Measurements from ENCODE around the gene COL20A1.

COL20A1 gene

GRCh38 chr20:63252284-63252711 lies 40.7 kb upstream of the COL20A1 start:
- Histone ChIP-seq H3K4me3 (ENCODE audit: severe bottlenecking) (no peak overlapping the region), H3K9me3 (ENCODE audit: severe bottlenecking) (no peaks in the 10 kb centered on the region), H3K27me3 (ENCODE audit: insufficient read depth, poor library complexity, severe bottlenecking) (peaks cover 91% of the 10 kb centered on the region), H3K4me1 (ENCODE audit: insufficient read depth, poor library complexity, severe bottlenecking) (peaks cover 6% of the 10 kb centered on the region), H3K27ac (ENCODE audit: poor library complexity, severe bottlenecking) (no peak overlapping the region), H3K36me3 (ENCODE audit: low read depth) (no peaks in the 10 kb centered on the region)
- DNase-seq (ENCODE audit: low spot score) (no peak), ATAC-seq (ENCODE audit: low read depth) (no peak)
- TF ChIP-seq CTCF (IDR thresholded peaks at IDR 0.05; ENCODE audit: poor library complexity, severe bottlenecking): no peak

GRCh38 chr20:63253065-63253437 lies 39.9 kb upstream of the COL20A1 start:
- no peaks in the 10 kb centered on the region for H3K36me3 ChIP-seq (ENCODE audit: low read depth)
- DNase-seq (ENCODE audit: low spot score): no peak
- H3K4me1 ChIP-seq (ENCODE audit: insufficient read depth, poor library complexity, severe bottlenecking): peaks cover 6% of the 10 kb centered on the region
- H3K4me3 ChIP-seq (ENCODE audit: severe bottlenecking): no peak overlapping the region
- H3K9me3 ChIP-seq (ENCODE audit: severe bottlenecking): no peaks in the 10 kb centered on the region
- ATAC-seq (ENCODE audit: low read depth): no peak; the same call in 2 of the 3 replicates
- H3K27me3 ChIP-seq (ENCODE audit: insufficient read depth, poor library complexity, severe bottlenecking): peaks cover 83% of the 10 kb centered on the region
- TF ChIP-seq CTCF (IDR thresholded peaks at IDR 0.05; ENCODE audit: poor library complexity, severe bottlenecking): no peak
- H3K27ac ChIP-seq (ENCODE audit: poor library complexity, severe bottlenecking): no peak overlapping the region

- Histone ChIP-seq H3K4me3 (ENCODE audit: severe bottlenecking) (peak overlapping the region; percentile 2), H3K4me1 (ENCODE audit: insufficient read depth, poor library complexity, severe bottlenecking) (peaks cover 6% of the 10 kb centered on the region), H3K36me3 (ENCODE audit: low read depth) (no peaks in the 10 kb centered on the region), H3K27ac (ENCODE audit: poor library complexity, severe bottlenecking) (no peak overlapping the region), H3K9me3 (ENCODE audit: severe bottlenecking) (no peaks in the 10 kb centered on the region), H3K27me3 (ENCODE audit: insufficient read depth, poor library complexity, severe bottlenecking) (peaks cover 77% of the 10 kb centered on the region)
- DNase-seq (ENCODE audit: low spot score): no peak
- no peak; the same call in 2 of the 3 replicates for ATAC-seq (ENCODE audit: low read depth)
- TF ChIP-seq CTCF (IDR thresholded peaks at IDR 0.05; ENCODE audit: poor library complexity, severe bottlenecking): no peak
Observed at GRCh38 chr20:63253438-63254231, 39.4 kb upstream of the COL20A1 start.

- TF ChIP-seq CTCF (IDR thresholded peaks at IDR 0.05; ENCODE audit: poor library complexity, severe bottlenecking): no peak
- Histone ChIP-seq H3K4me1 (ENCODE audit: insufficient read depth, poor library complexity, severe bottlenecking) (peaks cover 6% of the 10 kb centered on the region), H3K27me3 (ENCODE audit: insufficient read depth, poor library complexity, severe bottlenecking) (peaks cover 72% of the 10 kb centered on the region), H3K4me3 (ENCODE audit: severe bottlenecking) (peak within 1 kb of the TSS; percentile 2), H3K27ac (ENCODE audit: poor library complexity, severe bottlenecking) (no peak within 1 kb of the TSS), H3K9me3 (ENCODE audit: severe bottlenecking) (no peaks in the 10 kb centered on the region), H3K36me3 (ENCODE audit: low read depth) (no peaks in the 10 kb centered on the region)
- DNase-seq (ENCODE audit: low spot score) (no peak), ATAC-seq (ENCODE audit: low read depth) (no peak)
Observed at GRCh38 chr20:63254232-63254605, 38.8 kb upstream of the COL20A1 start, which contains the start of gene NKAIN4. NKAIN4 (minus strand) TSS chr20:63254463; CDS start chr20:63254450, 13 bp downstream.
